GM18526 (cell line): ENCODE data around the gene GULP1.

Experiments
- POLR2A ChIP-seq: IDR thresholded peaks from 3 replicates; pipeline ENCODE4 v1.6.1; 2011; ENCODE audit not compliant: insufficient read length; ENCODE audit errors: extremely low read depth

GULP1 gene

DNA sequence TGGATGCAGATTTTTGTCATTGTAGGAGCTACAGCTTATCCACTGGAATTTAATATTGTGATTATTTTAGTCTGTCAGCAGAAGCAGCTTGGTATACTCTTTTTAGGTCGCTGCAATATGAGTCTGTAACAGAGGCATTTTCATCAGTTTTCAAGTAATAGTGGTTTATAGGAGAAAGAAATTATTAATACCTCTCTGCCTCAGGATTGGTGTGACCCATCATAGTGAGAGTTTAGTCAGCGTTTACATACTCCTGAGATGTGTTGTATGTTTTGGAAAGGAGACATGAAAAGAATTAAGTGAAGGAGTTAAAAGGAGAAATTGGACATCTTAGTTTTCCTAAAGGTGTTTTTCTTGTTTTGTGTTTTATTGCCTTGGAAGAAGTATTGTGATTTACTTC is 189.8 kb downstream of the GULP1 start:
- no peak for TF ChIP-seq POLR2A

- no peak for TF ChIP-seq POLR2A
Measured at GRCh38 chr2:188485496-188485895, 193.8 kb downstream of the GULP1 start.

DNA sequence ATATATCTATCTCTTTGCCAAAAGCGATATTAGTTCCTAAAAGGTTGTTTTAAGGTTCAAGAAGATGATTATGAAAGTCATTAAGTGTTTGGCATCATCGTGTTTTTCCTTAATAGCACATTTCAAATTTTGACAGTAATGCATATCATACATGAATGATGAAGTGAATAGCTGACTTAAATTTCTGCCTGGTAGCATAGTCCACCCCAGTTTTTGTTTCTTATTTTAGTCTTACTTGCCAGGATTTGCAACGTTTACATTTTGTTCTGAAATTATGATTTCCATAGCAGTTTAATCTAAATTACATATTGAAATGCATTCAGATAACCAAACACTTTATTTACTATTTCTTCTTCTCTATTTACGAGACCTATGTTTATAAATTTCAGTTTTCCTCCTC is 201.1 kb downstream of the GULP1 start:
- no peak for TF ChIP-seq POLR2A

GRCh38 chr2:188494906-188495305 is 203.2 kb downstream of the GULP1 start:
- TF ChIP-seq POLR2A: no peak

DNA sequence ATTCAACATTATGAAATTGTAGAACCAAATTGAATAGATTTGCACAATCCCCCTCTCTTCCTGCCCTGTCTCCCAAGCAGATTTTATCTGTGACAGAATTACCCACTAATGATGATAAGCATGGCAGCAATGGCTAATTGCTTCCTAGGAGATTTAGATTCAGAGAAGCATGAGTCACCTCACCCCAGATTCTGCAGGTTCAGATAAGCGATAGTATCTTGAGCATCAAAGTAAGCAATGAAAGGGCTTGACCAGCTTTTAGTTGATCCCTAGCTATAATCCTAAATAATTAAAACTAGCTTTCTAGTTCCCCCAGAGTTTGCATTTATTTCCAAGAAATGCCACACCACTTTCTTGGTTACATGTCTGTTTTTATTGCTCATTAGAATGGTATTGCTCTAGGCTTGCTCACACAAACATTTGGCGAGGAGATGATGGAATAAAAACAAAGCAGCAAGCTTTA is 204.3 kb downstream of the GULP1 start:
- no peak for TF ChIP-seq POLR2A

DNA sequence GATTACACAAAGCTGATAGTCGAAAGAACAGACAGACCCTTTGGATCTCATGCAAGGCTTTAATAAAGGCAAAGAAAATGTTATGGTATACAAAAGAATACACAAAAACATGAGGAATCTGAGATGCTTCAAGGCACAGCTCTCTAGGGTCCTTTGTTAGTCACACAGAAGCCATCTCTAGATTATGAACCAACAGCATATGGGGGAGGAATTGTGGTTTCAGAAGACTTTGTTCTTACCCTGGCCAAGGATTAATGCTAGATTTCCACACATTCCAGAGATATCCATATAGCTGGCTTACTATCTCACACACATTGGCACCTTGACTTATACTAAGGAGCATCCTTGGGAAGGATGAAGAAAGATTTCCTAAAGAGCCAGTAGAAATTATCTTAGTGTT is 206.1 kb downstream of the GULP1 start:
- no peak for TF ChIP-seq POLR2A

DNA sequence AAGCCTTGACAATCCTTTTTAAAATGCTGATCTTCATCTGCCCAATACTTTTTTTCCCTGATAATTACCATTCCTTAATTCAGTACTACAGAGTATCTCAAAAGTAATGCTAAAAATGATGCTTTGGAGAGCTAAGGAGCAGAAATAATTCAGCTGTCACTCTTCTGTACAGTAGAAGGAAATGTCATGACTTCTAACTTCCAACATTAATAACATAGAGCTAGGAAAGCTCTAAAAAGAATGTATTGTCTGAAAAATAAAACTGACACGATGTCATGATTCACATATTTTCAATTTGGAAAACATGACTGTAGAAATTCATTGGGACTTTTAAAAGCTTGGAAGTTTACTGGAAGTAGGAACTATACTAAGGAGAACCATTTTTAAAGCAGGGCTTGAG is 212.3 kb downstream of the GULP1 start:
- no peak for TF ChIP-seq POLR2A

GRCh38 chr2:188506843-188507242 is 215.2 kb downstream of the GULP1 start:
- no peak for TF ChIP-seq POLR2A

DNA sequence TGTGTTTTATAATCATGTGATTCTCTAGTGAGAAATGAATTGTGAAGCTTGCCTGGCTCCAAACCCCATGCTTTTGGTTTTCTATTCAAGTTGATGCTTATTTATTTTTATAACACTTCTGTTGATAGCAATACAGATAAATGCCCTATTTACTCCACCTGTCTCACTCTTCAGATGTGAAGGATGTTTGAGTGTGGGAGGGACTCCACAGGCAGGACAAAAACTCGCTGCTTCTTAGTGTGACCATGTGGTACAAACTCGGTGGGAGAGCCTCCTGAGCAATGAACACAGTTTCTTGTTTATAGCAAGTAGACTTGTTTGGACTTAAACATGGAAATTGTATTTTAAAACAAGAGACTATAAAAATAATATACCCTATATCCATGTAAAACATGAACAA is 219.7 kb downstream of the GULP1 start:
- TF ChIP-seq POLR2A: no peak

- TF ChIP-seq POLR2A: no peak
Measured at GRCh38 chr2:188512456-188512855, 220.8 kb downstream of the GULP1 start.

DNA sequence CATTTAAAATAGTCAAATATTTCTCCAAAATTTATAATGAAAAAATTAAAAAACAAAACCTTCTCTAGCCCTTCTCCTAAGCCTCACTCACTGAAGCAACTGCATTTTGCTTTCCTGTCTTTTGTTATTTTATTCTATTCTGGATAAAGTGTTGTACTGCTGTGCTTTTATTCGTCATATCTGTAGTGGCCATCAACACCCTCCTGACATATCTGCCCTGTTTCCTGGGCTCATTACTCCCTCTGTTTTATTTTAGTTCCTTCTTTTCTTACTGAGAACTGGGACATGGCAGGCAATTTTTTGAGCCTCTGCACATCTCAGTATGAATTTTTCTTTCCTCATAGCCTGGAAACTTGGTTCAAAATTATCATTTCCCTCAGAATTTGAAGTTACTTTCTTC is 224.2 kb downstream of the GULP1 start:
- TF ChIP-seq POLR2A: no peak

DNA sequence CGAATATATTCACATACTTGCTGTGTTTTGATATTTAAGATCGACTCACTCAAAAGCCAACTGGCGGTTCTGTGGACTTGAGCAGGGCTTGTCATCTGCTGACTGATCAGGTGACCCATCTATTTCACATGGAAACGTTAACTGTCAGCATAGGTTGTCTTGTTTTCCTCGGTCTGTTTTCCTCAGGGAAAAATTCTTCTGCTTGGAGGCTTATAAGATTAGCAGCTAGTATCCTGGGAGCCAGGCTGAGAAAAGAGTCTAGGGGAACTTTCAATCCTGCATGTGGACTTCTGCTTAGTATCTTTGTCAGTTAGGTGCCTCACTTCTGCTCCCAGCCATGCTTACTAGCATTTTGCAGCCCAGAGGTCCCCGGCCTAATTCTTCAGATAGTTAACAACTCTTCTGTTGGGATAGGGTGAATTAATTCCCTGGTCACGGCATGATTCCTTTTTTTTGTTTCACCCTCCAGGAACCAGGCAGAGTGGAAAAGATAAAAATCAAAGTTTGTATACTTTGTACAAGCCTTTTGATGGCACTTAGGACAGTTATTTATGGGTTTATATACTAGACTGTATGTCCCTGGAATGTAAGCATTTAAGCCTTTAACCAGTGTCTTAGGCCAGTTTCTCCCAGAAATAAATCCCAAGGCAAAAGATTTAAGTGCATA is 226.0 kb downstream of the GULP1 start:
- TF ChIP-seq POLR2A: no peak

DNA sequence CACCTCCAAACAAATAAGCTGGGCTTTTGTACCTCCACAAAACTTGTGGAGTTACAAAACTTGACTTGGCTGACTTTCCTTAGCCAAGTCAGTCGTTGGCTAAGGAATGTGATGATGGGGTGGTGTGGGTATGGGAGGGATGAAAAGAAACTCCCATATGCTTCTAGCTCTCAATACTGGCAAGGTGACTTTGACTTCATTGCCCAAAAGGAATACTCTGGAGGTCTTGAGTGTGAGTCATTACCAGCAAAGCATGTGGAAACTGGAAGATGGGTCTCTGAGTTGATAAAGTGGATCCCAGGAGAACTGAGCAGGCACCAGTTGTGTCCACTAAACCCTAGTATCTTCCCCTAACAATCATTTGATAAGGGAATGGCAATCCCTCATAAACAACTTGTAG is 226.7 kb downstream of the GULP1 start:
- no peak for TF ChIP-seq POLR2A

DNA sequence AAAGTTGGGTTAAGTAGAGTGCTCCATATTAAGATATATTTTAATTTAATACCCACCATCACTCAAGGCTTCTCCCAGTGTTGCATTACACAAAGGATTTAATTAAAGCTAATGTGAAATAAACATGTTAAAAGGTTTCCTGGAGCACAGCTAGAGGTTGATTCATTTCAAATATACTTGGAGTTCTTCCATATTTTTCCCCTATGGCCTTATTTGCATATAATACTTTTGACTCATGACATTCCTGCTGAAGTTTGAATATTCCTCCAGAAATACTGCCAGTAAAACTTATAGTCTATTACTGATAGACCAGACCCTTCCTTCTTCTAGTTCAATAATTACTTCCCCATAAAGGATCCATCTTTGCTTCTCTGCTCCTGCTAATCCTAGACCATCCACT is 227.5 kb downstream of the GULP1 start:
- TF ChIP-seq POLR2A: no peak

GRCh38 chr2:188522517-188522916 is 230.8 kb downstream of the GULP1 start:
- no peak for TF ChIP-seq POLR2A

- no peak for TF ChIP-seq POLR2A
Measured at GRCh38 chr2:188523919-188524318, 232.2 kb downstream of the GULP1 start.

GRCh38 chr2:188524519-188525113 is 232.9 kb downstream of the GULP1 start:
- TF ChIP-seq POLR2A: no peak
